HG02763 (cell line): ENCODE data around the gene KRT3.

Source experiments
- ATAC-seq: cut with Tn5 transposase; IDR thresholded peaks from one replicate; pipeline ENCODE4 v1.9.1; 2021; ENCODE audit warnings: mild to moderate bottlenecking, moderate library complexity; ENCODE audit not compliant: unreplicated experiment

The KRT3 gene

GRCh38 chr12:52795694-52796428 is at the start of gene KRT3:
TSS of gene KRT3 (minus strand) at chr12:52796117. CDS start at chr12:52796042, 75 bp downstream.
- no peak for ATAC-seq

DNA sequence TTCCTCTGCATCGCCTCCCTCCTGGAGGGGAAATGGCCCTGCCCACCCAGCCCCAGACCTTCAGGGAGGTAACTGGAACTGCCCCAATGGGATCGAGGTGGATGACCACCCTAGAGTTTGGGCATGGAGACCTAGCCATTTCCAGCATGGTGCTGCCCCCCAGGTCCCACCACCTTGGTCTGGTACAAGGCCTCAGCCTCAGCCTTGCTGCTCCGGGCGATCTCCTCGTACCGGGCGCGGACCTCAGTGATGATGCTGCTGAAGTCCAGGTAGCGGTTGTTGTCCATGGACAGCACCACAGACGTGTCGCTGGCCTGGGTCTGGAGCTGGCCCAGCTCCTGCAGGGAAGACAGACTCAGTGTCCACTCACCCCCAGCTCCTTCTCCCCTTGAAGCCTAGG is 48.5 kb upstream of the KRT3 start:
- ATAC-seq: no peak

- no peak for ATAC-seq
Observed at GRCh38 chr12:52839436-52840105, 43.7 kb upstream of the KRT3 start.

- ATAC-seq: no peak
Observed at GRCh38 chr12:52838609-52839435, 42.9 kb upstream of the KRT3 start.

DNA sequence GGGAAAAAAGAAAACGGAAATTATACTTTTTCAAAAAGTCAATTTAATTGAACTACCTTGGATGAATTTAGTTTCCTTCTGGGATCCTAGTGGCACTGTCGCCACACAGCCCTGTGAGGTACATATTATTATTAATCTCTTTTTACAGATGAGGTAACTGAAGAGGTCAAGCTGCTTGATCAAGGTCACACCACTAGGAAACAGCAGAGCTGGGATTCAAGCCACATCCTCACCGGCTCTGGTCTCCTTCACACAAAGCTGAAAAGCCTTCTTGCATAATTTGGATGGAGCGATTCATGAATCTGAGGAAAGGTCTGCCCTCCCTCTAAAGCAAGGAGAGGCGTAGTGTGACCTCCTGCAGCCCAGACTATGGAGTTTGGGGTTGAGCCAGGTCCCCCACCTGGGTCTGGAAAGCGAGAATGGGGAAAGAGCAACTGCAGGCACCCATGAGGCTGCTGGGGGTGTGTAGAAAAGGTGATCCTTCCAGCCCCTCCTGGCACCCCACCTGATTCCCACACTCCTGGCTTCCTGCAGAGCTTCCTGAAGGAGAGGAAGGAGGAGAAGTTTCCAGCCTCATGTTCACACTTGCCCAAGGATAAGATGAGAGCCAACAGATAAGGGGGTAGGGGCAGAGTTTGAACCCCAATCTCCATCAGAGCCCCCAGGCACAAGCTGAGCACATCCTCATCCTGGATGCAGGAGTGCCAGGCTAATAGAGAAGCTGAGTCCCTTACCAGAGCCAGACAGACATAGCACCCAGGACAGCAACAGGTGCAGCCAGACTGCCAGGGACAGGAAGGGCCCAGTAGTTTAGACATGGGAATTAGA is 42.1 kb upstream of the KRT3 start:
- no peak for ATAC-seq

- ATAC-seq: no peak
Observed at GRCh38 chr12:52837413-52837741, 41.5 kb upstream of the KRT3 start.

GRCh38 chr12:52836491-52837412 is 40.8 kb upstream of the KRT3 start:
- no peak for ATAC-seq

GRCh38 chr12:52836042-52836466 is 40.1 kb upstream of the KRT3 start:
- no peak for ATAC-seq

- no peak for ATAC-seq
Observed at GRCh38 chr12:52835271-52836041, 39.5 kb upstream of the KRT3 start.

GRCh38 chr12:52834727-52835001 is 38.7 kb upstream of the KRT3 start:
- no peak for ATAC-seq

DNA sequence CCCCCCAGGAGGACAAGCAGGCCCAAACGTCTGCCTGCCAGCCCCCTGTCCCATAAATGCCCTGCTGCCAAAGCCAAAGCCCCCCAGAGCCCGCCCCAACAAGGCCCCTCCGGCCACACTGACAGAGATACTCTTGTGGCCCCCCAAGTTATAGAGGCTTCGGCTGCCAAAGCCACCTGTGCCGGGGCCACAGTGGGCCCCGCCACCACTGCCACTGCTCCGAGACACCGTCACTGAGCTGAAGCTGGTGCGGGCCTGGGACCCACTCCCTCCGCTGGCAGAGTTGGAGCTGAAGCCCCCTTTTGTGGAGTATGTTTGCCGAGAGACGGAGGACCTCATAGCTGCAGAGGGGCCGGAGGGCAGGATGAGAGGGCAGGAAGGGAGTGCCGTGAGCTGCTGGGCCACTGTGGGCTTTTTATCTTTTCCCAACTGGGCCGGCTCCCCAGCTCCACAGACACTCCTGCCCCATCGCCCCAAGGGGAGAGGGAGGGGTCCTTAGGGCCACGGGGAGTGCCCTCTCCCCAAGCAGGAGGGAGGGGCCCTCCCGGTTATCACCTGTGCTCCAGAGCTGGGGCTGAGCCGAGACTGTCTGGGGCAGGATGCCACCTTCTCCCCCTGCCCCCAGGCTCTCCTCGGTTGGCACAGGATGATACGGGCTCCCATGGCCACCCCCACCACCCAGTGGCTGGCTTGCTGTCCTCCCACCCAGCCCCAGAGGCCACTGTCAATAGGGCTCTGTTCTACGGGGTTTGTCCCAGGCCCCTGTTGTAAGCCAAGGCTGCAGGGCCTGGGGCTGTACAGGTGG is 38.2 kb upstream of the KRT3 start, which contains the start of gene KRT79:
TSS of gene KRT79 (minus strand) at position 390 of the 805 bp plus-strand sequence. CDS start at position 339, 51 bp downstream.
- ATAC-seq: no peak

- ATAC-seq: no peak
Observed at GRCh38 chr12:52832985-52833905, 37.3 kb upstream of the KRT3 start.

- no peak for ATAC-seq
Observed at GRCh38 chr12:52832451-52832850, 36.5 kb upstream of the KRT3 start.

GRCh38 chr12:52831251-52831650 is 35.3 kb upstream of the KRT3 start:
- ATAC-seq: no peak

DNA sequence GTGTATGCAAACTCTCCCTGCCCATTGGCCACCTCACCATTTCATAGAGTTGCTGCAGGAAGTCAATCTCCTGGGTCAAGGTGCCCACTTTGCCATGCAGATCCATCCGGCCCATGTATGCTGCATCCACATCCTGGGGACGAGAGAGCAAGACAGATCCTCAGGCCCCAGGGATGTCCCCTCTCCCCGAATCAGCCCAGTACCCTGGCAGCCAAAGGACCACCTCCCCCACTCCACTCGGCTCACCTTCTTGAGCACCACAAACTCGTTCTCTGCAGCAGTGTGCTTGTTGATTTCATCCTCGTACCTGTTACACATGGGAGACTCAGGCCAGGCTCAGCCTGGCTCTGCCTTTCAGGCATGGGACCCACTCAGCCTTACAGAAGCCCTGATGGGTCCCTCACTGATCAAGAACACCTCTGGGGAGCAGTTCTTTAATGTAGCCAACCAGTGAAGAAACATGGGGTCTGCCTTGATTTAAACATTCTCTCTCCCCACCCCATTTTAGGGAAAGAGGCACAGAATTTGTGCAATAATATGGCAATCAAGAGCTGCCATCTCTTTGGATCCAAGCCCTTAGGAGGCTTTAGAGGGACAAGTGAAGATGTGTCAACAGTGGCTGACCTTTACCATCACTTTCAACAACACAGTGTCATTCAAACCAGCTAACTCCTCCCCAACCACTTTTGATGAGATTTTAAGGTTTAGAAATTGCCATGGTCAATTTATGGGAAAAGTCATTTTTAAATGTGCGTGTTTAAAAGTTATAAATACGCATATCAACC is 34.3 kb upstream of the KRT3 start:
- ATAC-seq: no peak

DNA sequence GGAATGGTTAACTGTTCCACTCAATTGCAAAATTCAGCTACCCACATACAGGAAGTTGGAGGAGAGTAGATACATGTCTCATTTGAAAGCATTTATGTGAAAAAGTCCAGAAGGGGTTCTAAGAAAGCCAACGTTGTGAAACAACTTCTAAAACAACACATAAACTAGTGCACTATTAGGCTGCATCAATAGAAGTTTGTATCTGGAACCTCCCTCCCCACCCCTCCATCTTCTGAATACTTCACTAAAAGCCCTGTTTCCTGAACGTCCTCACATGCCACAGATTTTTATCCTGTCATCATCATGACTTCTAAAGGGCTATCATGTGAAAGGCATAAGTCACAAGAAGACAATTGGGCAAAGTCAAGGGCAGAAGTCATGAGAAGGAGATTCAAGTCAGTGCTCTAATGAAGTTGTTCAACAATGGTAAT is 32.7 kb upstream of the KRT3 start:
- ATAC-seq: no peak
